ENCODE data around the gene DUSP1. TPM values are rescaled to one million over a fixed set of nuclear protein-coding genes. Genes with fewer than 3 reads are reported as not detected.

The DUSP1 gene
- total and polyA plus RNA-seq, 9 of the 15 experiments (the other 6 are each of a cell fraction or from before 2014, with no cell fraction given): 2.1 to 14.2 (median 8.5) TPM

GRCh38 chr5:172777881-172778814 is 7.2 kb upstream of the DUSP1 start (continued):
- TF ChIP-seq ZNF280B (CRISPR knock-in tag; IDR thresholded peaks at IDR 0.05) (no peak), ZBTB33 (CRISPR knock-in tag; IDR thresholded peaks at IDR 0.05) (peak; percentile 83), HDAC2 (IDR thresholded peaks at IDR 0.05) (peak; percentile 71), ZNF124 (CRISPR knock-in tag; IDR thresholded peaks at IDR 0.05) (no peak), ZFP36 (IDR thresholded peaks at IDR 0.05; ENCODE audit: low read depth, low read length, partially characterized antibody) (peak; percentile 93), ARID1B (IDR thresholded peaks at IDR 0.05) (peak; percentile 49), NR2C1 (IDR thresholded peaks at IDR 0.05) (no peak), NR2C1 (tag; IDR thresholded peaks at IDR 0.05) (no peak), MNT (conservative IDR thresholded peaks at IDR 0.05) (0 out of 4 replicates have a peak, but pooled peaks of 1 of the 2 experiments have one; percentile 11), CBFA2T3 (IDR thresholded peaks at IDR 0.05) (peak; percentile 12; the same call in 1 of the 2 replicates), RBM25 (IDR thresholded peaks at IDR 0.05; ENCODE audit: low read depth, low read length, severe bottlenecking) (peak; percentile 96), TBL1XR1 (IDR thresholded peaks at IDR 0.05; ENCODE audit: low read length in 2 of 2) (no peak), RCOR1 (IDR thresholded peaks at IDR 0.05; ENCODE audit: borderline replicate concordance in 1 of 2, low read depth in 2 of 2, low read length in 2 of 2) (peak in 1 of 2 experiments; percentile 61; a peak in 1 of 4 replicates)
